Hematopoietic multipotent progenitor cell treated with erythropoietin and hydrocortisone succinate and interleukin-3 and kit ligand, for 17 days (in vitro differentiated cells): Measurements from ENCODE around the gene TPCN1.
"Not testable (repeated sequence)": the region's sequence is repeated elsewhere in the genome, so short reads cannot be mapped to it uniquely, and the experiment has no call there.

Experiments
- DNase-seq: peaks from one replicate; pipeline ENCODE4 v3.0.0-alpha.2; 2015; ENCODE audit warnings: low spot score

TPCN1 gene

GRCh38 chr12:113196990-113197389 is 24.3 kb upstream of the TPCN1 start:
- peak; percentile 83 for DNase-seq

- DNase-seq, result no peak
Observed at GRCh38 chr12:113197518-113198077, 23.7 kb upstream of the TPCN1 start.

- DNase-seq, result no peak
Observed at GRCh38 chr12:113198296-113198695, 23.0 kb upstream of the TPCN1 start.

- DNase-seq, result no peak
Observed at GRCh38 chr12:113200021-113200797, 21.1 kb upstream of the TPCN1 start.

GRCh38 chr12:113201187-113202177 is 19.8 kb upstream of the TPCN1 start:
- DNase-seq, result no peak

GRCh38 chr12:113202300-113203075 is 18.8 kb upstream of the TPCN1 start:
- DNase-seq, result no peak

GRCh38 chr12:113203852-113204760 is 17.2 kb upstream of the TPCN1 start:
- no peak for DNase-seq

- DNase-seq, result no peak
Observed at GRCh38 chr12:113204804-113205203, 16.5 kb upstream of the TPCN1 start.

- DNase-seq, result not testable (repeated sequence)
Observed at GRCh38 chr12:113206802-113207201, 14.5 kb upstream of the TPCN1 start.

GRCh38 chr12:113207613-113208040 is 13.6 kb upstream of the TPCN1 start:
- no peak for DNase-seq

- no peak for DNase-seq
Observed at GRCh38 chr12:113208041-113208934, 13.0 kb upstream of the TPCN1 start.

- DNase-seq, result no peak
Observed at GRCh38 chr12:113211160-113211559, 10.1 kb upstream of the TPCN1 start.

GRCh38 chr12:113214895-113215400 is 6.3 kb upstream of the TPCN1 start:
- no peak for DNase-seq

GRCh38 chr12:113216027-113216426 is 5.2 kb upstream of the TPCN1 start:
- DNase-seq, result no peak

- DNase-seq, result no peak
Observed at GRCh38 chr12:113220593-113221180, 577 bp upstream of the TPCN1 start.

GRCh38 chr12:113221997-113222729 is 899 bp downstream of the TPCN1 start:
- peak; percentile 39 for DNase-seq

GRCh38 chr12:113222730-113223531 is 1.7 kb downstream of the TPCN1 start:
- DNase-seq, result peak; percentile 37
